ENCODE measurements around the gene BLACAT1.
A peak's percentile ranks its signal among the peaks of the same experiment; 100 is the strongest.

DNA sequence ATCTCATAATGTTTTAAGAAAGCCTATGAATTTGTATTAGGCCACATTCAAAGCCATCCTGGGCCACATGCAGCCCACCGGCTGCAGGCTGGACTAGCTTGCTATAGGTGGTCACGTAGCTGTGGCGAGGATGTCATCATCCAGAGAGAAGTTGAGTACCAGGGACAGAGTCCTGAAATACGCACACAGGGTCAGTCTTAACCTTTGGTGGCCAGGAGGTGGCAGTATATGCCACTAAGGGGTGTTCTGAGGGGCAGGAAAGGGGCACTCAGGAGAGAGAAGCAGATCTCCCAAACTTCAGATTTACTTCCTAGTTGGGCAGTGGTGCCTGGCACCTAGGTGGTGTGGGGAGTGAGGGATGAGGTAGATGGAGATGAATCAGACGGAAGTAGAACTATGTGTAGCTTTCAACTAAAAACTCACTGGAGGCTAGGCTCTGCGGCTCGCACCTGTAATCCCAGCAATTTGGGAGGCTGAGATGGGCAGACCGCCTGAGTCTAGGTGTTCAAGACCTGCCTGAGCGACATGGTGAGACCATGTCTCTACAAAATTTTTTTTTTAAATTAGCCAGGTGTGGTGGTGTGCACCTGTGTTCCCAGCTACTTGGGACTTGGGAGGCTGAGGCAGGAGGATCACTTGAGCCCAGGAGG lies 32.4 kb upstream of the BLACAT1 start:
- TF ChIP-seq, protein P1, sequence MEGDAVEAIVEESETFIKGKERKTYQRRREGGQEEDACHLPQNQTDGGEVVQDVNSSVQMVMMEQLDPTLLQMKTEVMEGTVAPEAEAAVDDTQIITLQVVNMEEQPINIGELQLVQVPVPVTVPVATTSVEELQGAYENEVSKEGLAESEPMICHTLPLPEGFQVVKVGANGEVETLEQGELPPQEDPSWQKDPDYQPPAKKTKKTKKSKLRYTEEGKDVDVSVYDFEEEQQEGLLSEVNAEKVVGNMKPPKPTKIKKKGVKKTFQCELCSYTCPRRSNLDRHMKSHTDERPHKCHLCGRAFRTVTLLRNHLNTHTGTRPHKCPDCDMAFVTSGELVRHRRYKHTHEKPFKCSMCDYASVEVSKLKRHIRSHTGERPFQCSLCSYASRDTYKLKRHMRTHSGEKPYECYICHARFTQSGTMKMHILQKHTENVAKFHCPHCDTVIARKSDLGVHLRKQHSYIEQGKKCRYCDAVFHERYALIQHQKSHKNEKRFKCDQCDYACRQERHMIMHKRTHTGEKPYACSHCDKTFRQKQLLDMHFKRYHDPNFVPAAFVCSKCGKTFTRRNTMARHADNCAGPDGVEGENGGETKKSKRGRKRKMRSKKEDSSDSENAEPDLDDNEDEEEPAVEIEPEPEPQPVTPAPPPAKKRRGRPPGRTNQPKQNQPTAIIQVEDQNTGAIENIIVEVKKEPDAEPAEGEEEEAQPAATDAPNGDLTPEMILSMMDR (IDR thresholded peaks at IDR 0.05): peak; percentile 78 to 84 (median 82)
- no peak for TF ChIP-seq POLR2A (IDR thresholded peaks at IDR 0.05)
- TF ChIP-seq POLR2AphosphoS5 (IDR thresholded peaks at IDR 0.05): no peak
- no peak for TF ChIP-seq EP300 (IDR thresholded peaks at IDR 0.05; ENCODE audit: low read depth)

Data from transverse colon (tissue), 4 donors.